Raji (cell line): Measurements from ENCODE around the gene CUX1.

Source experiments
- POLR2A ChIP-seq: IDR thresholded peaks from 2 replicates; pipeline ENCODE4 v1.6.1; 2011; ENCODE audit warnings: low read depth, low read length, control low read depth; ENCODE audit not compliant: insufficient read depth

The CUX1 gene

DNA sequence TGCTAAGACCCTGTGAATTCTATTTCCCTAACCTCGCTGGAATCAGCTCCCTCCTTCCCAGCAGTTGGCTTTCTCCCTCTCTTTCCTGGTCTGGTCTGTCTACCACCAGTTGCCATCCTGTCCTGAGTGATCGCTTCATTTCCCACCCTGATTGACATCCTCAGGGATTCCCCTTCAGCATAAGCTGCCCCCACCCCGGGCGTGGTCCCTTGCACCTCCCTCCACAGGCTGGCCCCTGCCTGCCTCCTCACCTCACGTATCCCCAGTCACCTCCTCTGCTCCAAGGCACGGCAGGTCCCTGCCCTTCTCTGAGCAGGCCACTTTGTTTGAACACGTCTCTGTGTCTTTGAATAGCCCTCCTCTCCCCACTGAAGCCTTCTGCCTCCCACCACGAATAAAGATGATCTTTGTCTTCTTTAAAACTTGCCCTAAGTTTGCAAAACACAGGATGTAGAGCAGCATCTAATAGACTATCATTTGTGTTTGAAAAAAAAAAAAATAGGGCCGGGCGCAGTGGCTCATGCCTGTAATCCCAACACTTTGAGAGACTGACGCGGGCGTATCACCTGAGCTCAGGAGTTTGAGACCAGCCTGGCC is 233.5 kb downstream of the CUX1 start:
- TF ChIP-seq POLR2A = no peak

DNA sequence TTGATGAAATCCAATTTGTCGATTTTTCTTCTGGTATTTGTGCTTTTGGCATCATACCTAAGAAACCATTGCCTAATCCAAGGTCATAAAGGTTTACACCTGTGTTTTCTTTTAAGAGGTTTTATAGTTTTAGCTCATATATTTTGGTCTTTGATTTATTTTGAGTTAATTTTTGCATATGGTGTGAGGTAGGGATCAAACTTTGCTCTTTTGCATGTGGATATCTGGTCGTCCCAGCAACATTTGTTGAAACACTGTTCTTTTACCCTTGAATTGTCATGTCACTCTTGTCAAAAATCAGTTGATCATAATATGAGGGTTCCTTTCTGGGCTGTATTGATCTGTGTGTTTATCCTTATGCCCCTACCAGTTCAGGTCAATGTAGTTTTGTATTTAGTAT is 236.7 kb downstream of the CUX1 start:
- TF ChIP-seq POLR2A = no peak

DNA sequence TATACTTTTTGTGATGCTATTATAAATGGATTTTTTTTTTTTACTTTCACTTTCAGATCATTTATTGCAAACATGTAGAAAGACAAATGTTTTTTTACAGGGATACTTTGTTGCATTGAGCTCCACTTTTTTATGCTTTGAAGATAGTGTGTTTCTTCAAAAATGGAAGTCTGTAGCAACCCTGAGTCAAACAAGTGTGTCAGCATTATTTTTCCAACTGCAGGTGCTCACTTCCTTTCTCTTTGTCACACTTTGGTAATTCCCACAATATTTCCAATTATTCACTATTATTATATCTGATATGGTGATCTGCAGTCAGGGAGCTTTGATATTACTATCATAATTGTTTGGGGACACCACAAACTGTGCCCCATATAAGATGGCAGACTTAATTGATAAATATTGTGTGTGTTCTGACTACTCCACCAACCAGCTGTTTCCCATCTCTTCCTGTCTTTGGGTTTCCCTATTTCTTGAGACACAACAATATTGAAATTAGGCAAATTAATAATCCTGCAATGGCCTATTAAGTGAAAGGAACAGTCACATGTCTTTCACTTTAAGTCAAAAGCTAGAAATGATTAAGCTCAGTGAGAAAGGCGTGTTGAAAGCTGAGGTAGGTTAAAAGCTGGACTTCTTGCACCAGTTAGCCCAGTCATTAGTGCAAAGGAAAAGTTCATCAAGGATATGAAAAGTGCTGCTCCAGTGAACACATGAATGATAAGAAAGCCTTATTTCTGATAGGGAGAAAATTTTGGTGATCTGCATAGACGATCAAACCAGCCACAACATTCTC is 238.0 kb downstream of the CUX1 start:
- TF ChIP-seq POLR2A = no peak

DNA sequence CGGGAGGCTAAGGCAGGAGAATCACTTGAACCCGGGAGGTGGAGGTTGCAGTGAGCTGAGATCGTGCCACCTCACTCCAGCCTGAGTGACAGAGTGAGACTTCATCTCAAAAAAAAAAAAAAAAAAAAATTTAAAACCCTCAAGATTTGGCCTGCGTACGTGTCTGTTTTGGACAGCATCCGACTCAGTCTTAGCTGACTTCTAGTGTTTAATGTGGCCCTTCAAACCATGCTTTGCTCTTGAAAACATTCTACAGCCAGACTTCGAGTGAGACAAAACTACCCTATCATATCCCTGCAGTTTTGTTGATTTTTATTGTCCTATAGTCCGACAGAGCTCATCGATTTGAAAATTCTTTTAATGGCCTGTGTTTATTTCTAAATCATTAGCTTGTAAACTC is 242.1 kb downstream of the CUX1 start:
- TF ChIP-seq POLR2A = no peak

DNA sequence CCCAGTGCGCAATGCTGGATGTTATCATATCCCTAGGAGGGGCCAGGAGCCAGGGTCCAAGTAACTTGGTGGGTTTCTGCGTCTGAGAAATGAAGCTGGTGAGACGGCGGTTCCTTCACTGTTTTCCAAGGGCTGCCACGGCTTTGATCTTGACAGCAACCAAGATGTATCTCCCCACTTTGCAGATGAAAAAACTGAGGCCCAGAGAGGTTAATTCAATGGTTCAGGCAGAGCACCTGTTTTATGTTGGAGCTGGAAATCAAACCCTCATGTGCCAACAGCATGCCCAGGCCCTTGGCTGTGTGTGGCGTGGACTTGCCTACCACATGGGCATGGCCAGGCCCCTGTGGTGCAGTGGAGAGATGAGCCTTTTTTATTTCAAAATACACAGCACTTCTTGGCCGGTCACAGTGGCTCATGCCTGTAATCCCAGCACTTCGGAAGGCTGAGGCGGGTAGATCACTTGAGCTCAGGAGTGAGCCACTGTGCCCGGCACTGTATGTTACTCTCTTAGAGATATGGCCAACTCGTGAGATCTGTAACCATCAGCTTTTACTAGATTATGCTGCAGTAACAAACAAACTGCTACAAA is 244.0 kb downstream of the CUX1 start:
- no peak for TF ChIP-seq POLR2A

DNA sequence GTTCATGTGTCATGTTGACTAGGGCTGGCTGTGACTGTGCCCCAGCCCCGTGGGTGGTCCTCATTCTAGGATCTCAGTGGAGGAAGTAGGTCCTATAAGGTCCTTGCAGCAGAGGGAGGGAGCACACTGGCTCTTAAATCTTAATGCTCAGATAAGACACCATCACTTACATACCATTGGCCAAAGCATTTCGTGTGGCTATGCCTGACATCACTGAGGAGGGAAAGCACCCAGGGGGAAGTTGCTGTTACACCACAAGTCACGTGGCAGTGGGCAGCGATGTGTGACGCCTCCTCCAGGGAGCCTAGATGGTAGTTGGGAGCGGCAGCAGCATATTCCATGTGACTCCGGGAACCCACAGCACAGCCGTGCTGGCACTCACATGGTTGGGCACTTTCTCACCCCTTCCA is 244.6 kb downstream of the CUX1 start:
- TF ChIP-seq POLR2A = no peak

DNA sequence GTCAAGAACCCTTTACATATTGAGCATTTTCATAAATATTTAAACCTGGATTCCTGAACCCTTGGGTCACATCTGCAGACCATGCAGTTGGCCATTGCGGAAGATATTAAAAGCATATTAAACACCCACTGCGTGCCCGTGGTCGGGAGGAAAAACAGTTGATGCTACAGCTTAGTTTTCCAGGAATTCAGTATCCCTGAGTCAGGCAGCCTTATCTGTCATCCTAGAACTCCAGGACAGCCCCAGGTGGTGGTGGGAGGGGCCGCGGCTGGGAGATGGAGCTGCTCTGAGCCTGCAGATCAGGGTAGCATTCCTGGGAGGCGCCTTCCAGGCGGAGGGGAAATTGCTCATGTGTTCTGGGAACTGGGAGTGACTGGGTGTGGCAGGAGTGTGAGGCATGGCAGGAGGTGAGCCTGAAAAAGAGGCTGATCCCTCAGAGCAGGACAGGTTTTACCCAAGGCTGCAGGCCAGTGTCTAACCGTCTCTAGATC is 246.3 kb downstream of the CUX1 start:
- TF ChIP-seq POLR2A = no peak

DNA sequence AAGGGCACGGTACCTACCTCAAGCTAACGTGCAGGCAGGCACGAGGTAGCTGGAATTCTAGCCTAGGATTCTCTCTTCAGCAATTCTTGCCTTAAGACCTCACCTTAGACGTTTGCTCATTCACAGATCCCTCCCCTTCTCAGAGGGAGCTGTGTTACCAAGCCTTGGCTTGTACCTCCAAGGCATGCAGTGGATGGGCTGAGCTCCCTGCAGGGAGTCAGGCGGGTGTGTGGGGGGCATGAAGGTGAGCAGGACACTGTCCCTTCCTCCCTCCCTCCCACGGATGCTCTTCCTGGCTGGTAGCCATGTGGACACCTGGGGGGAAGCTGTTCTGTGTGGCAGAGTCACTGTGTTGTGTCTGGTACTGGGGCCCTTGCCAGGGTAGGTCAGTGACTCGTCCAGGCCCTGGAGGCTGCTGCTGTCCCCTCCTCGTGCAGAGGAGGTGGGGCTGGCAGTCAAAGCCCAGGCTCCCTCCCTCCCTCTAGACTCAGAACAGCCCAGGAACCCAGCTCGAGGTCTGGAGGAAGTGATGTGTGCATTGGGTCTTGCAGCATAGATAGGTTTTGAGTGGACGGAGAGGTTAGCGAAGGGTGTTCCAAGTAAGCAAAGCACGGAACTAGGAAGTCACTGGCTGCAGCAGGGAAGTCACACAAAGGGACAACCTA is 247.1 kb downstream of the CUX1 start:
- no peak for TF ChIP-seq POLR2A

DNA sequence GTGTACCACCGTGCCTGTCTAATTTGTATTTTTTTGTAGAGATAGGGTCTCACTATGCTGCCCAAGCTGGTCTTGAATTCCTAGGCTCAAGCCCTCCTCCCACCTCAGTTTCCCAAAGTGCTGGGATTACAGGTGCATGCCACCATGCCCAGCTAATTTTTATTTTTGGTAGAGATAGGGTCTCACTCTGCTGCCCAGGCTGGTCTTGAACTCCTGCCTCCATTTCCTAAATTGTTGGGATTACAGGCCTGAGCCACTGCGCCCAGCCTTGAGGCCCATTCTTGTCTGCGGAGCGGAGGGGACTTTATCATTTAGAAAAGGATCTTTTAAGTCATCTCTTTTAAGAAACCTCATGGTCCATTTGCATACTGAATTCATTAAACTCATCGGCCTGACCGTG is 247.8 kb downstream of the CUX1 start:
- no peak for TF ChIP-seq POLR2A

DNA sequence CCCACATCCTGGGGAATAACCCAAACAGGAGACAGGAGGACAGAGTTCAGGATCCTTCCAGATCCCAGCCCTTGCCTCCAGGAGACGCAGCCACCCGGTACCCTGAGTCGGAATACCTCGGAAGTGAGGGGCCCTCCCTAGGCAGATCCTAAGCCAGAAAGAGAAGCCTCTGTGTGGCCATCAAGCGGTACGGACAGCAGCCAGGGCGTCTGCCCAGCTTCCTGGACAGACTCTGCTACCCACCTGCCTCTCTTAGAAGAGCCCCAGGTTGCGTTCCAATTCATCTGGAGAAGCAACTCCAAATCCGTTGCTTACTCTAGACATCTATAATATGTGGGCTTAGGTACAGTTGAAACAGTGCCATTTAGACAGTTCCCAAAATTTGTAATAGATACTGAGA is 249.1 kb downstream of the CUX1 start:
- no peak for TF ChIP-seq POLR2A

DNA sequence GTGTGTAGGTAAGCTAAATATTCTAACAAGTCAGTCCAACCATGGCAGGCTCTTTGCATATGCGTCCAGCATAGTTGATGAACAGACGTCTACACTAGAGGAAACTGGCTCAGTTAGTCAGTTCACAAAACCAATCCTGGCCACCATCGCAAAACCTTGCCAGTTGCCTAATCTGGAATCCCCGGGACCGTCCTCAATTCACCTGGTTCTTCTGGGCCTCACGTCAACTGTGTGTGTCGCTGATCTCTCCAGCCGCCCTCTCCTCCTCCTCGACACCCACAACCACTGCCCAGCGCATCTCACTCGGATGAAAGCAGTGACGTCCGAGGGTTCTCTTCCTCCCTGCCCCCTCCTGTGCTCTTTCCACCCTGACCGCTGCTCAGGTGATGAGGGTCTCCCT is 251.4 kb downstream of the CUX1 start:
- TF ChIP-seq POLR2A = no peak

DNA sequence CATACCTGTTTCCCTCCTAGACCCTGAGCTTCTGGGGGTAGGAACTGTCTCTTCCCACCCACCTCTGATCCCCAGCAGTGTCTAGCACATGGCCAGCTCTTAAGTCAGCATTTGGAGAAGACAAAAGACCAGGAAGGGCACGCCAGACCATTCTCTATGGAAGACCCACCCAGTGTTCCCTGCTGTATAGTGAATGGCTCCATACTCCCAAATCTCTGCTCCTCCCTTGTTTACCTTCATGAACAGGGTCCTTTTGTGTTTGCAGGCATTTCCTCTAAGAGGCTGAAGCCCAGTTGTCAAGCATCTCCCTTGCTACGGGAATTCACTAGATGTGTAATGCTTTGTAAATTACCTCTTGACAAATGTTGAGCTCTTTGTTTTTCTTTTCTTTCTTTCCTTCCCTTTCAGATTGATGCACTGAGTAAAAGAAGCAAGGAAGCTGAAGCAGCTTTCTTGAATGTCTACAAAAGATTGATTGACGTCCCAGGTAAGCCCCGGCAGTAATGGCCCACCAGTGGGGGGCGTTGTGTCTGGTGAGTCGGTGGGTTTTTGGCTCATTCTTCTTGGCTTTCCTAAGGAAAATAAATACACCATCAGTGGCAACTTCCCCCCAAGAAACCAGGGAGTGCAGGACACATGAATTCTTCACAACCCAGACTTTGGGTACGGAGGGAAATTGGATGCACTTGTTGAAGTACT is 252.7 kb downstream of the CUX1 start:
- no peak for TF ChIP-seq POLR2A

DNA sequence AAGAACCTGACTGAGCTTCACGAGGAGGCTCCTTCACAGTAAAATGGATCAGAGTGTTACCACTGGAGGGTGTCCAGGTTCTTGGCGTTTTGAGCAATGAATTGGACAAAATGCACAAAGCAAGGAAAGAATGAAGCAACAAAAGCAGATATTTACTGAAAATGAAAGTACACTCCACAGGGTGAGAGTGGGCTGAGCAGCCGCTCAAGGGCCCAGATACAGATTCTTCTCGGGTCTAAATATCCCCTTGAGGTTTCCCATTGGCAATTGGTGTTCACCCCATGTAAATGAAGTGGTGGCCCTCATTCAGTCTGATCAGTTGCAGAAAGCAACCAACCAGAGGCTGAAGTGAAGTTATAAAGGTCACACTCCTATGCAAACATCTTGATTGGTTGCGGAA is 254.6 kb downstream of the CUX1 start:
- TF ChIP-seq POLR2A = no peak

DNA sequence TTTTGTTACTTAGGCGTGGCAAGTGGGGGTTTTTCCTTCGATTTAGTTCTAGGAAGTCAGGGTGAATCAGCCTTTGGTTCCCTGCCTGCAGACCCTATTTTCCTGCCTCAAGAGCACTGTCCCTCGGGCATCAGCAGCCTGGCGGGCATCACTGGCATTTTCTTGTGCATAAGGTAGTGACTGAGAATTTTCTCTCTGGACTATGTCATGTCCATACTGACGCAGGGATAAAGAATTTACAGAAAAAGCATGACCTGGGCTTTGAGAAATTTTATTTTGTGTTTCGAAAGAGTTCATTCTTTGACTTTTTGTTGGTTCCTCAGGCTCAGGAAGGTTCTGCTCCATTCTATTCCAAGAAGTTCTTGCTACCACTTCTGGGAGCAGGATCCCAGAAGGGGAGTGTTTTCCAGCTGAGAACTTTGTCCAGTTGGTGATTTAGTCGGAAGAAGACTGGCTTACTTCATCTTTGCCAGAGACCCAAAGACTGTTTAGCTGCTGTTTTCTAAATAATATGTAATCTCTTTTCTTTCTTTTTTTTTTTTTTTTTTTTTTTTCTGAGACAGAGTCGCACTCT is 255.3 kb downstream of the CUX1 start:
- TF ChIP-seq POLR2A = no peak

DNA sequence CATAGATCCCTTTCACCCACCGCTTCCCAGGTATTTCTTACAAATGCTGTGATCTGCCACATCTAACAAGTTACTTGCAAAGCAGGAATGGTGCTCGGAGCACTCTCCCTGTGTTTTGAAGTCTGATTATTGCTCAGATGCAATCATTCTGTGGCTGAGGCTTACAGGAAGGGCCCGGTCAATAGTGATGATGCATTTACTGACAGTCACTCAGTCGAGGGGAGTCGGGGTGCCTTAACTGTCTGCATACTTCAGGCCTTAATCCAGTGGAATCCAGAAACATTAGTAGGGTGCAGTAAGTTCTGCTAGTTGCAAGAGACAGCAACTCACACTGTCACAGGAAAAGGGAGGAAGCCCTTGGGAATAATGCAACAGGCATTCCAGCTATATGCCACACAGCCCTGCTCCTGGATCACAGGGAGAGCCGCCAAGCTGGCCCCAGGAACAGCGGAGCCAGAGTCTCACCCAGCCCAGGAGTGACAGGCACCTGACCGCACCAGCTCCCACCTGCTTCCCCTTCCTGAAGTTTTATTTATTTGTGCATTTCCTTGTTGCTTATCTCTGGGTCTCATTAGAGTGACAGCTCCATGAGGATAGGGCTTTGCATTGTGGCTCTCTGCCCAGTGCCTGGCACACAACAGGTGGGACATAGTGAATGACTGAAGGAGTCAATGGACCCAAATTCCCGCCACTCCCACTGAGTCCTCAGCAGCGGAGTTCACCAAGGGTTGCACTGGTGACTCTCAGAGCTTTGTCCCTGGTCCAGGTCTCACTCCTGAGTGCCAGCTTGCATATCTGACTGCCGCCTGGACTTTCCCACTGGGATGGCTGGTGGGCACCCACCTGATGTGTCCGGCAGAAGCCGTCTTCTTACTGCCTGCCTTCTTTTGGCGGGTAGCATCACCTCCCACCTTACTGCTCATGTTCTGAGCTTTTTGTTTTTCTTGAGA is 256.8 kb downstream of the CUX1 start:
- TF ChIP-seq POLR2A = no peak
